ENCODE data around the gene CD300C.
"Not testable (repeated sequence)": the region's sequence is repeated elsewhere in the genome, so short reads cannot be mapped to it uniquely, and the experiment has no call there.

CD300C gene

GRCh38 chr17:74561586-74561985 lies 15.7 kb upstream of the CD300C start:
- no peak for DNase-seq

GRCh38 chr17:74558882-74559519 lies 13.1 kb upstream of the CD300C start:
- no peak for DNase-seq

- not testable (repeated sequence) for DNase-seq
Measured at GRCh38 chr17:74558402-74558801, 12.5 kb upstream of the CD300C start.

- no peak for DNase-seq
Measured at GRCh38 chr17:74555427-74555940, 9.6 kb upstream of the CD300C start.

- no peak for DNase-seq
Measured at GRCh38 chr17:74554909-74555308, 9.0 kb upstream of the CD300C start.

GRCh38 chr17:74552037-74552436 lies 6.1 kb upstream of the CD300C start:
- no peak for DNase-seq

- no peak for DNase-seq
Measured at GRCh38 chr17:74550602-74551001, 4.7 kb upstream of the CD300C start.

GRCh38 chr17:74549343-74549742 lies 3.4 kb upstream of the CD300C start:
- DNase-seq: no peak

- no peak for DNase-seq
Measured at GRCh38 chr17:74547736-74548135, 1.8 kb upstream of the CD300C start.

- no peak for DNase-seq
Measured at GRCh38 chr17:74547264-74547663, 1.3 kb upstream of the CD300C start.

GRCh38 chr17:74546586-74546985 lies 671 bp upstream of the CD300C start:
- no peak for DNase-seq

GRCh38 chr17:74544991-74545842 lies 698 bp downstream of the CD300C start:
- no peak for DNase-seq

- DNase-seq: no peak
Measured at GRCh38 chr17:74543891-74544760, 1.8 kb downstream of the CD300C start.

GRCh38 chr17:74543406-74543805 lies 2.5 kb downstream of the CD300C start:
- DNase-seq: no peak

- no peak for DNase-seq
Measured at GRCh38 chr17:74542727-74543383, 3.1 kb downstream of the CD300C start.

- no peak for DNase-seq
Measured at GRCh38 chr17:74542166-74542565, 3.7 kb downstream of the CD300C start.

- DNase-seq: no peak
Measured at GRCh38 chr17:74541176-74542111, 4.5 kb downstream of the CD300C start.

GRCh38 chr17:74539281-74539820 lies 6.6 kb downstream of the CD300C start:
- DNase-seq: no peak

- no peak for DNase-seq
Measured at GRCh38 chr17:74536890-74537289, 9.0 kb downstream of the CD300C start.

GRCh38 chr17:74532115-74532514 lies 13.8 kb downstream of the CD300C start:
- peak; percentile 79 for DNase-seq

GRCh38 chr17:74531231-74531761 lies 14.6 kb downstream of the CD300C start, which contains the start of gene CD300LB:
Gene CD300LB, minus strand, starts transcription at chr17:74531475. Its CDS starts 125 bp downstream, at chr17:74531350.
- DNase-seq: no peak
